ENCODE measurements around the gene DDHD1. TPM values are rescaled to one million over a fixed set of nuclear protein-coding genes. Genes with fewer than 3 reads are reported as not detected.

Gene DDHD1
- total RNA-seq, 1 donor from 2014 or later = 17.9 TPM

DNA sequence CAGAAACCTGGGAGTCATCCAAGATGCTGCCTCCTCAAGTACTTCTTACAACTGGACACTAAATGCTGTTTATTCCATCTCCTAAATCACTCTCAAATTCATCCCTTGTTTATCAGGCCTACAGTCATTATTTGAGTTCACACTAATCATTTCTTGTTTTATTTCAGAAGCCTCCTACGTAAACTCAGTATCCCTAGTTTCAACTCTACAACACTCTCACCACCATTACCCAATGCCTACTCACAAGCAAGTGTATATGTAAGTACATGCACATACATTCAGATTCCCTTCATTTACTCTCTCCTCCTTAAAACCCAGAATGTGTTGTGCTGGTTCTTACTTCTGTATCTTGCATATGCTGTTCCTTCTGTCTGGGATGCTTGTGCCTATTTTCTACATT is 43.0 kb downstream of the DDHD1 start:
- H3K27me3 Mint-ChIP-seq (ENCODE audit: low read depth) = no peaks in the 10 kb centered on the region
- peaks cover 8% of the 10 kb centered on the region for H3K9me3 Mint-ChIP-seq
- no peak overlapping the region for H3K4me3 Mint-ChIP-seq

DNA sequence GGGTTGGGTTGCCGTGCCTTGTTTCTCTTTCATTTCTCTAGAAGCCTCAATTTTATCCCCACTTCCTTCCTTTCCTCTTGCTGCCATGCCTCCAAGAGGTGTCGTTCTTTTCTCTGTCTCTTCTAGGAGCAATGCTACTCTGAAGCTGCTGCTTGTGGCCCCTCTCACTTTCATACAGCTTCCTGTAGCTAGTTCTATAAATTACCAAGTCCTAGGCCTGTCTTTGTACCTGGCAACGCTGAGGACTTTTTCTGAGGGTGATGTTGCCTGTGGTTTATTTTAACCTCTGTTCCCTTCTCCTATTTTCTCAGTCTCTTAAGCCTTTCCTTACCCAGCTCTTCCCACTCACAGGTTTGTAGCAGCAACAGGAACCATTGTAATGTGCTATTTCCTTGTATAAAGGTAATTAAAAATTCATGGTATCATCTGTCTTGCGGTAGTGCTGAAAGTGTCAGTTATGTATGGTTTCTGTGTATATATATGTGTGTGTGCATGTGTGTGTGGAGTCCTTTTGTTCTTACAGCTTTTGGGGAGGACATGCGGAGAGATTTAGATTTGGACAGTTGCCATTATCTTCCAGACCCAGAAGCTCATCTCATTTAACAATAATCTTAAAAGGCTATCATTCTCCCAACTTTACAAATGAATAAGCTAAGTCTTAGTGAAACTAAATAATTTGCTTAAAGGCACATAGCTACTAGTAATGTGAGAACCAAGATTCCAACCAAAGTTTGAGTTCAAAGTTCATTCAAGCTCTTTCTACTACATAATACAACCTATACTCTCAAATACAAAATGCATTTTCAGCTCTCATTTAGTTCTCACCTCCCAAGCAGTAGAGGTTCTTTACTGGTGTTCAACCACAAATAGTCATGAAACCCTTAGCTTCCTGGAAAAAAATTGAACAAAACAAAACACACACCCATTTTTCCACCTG is 43.8 kb downstream of the DDHD1 start:
- Mint-ChIP-seq H3K27me3 (ENCODE audit: low read depth) (no peaks in the 10 kb centered on the region), H3K27ac (ENCODE audit: unreplicated experiment) (no peak overlapping the region), H3K4me3 (no peak overlapping the region), H3K9me3 (peaks cover 6% of the 10 kb centered on the region), H3K36me3 (ENCODE audit: low read depth) (peaks cover 8% of the 10 kb centered on the region), H3K4me1 (no peaks in the 10 kb centered on the region)
- no peak for DNase-seq (ENCODE audit: low read depth, low spot score)
- TF ChIP-seq, protein P1, sequence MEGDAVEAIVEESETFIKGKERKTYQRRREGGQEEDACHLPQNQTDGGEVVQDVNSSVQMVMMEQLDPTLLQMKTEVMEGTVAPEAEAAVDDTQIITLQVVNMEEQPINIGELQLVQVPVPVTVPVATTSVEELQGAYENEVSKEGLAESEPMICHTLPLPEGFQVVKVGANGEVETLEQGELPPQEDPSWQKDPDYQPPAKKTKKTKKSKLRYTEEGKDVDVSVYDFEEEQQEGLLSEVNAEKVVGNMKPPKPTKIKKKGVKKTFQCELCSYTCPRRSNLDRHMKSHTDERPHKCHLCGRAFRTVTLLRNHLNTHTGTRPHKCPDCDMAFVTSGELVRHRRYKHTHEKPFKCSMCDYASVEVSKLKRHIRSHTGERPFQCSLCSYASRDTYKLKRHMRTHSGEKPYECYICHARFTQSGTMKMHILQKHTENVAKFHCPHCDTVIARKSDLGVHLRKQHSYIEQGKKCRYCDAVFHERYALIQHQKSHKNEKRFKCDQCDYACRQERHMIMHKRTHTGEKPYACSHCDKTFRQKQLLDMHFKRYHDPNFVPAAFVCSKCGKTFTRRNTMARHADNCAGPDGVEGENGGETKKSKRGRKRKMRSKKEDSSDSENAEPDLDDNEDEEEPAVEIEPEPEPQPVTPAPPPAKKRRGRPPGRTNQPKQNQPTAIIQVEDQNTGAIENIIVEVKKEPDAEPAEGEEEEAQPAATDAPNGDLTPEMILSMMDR (conservative IDR thresholded peaks at IDR 0.05) = no peak

More for the DNA sequence above, 43.0 kb downstream of the DDHD1 start:
- no peak for DNase-seq (ENCODE audit: low read depth, low spot score)
- H3K27ac Mint-ChIP-seq (ENCODE audit: unreplicated experiment) = no peak overlapping the region
- peaks cover 11% of the 10 kb centered on the region for H3K36me3 Mint-ChIP-seq (ENCODE audit: low read depth)
- TF ChIP-seq, protein P1 (conservative IDR thresholded peaks at IDR 0.05) = no peak
- no peaks in the 10 kb centered on the region for H3K4me1 Mint-ChIP-seq

DNA sequence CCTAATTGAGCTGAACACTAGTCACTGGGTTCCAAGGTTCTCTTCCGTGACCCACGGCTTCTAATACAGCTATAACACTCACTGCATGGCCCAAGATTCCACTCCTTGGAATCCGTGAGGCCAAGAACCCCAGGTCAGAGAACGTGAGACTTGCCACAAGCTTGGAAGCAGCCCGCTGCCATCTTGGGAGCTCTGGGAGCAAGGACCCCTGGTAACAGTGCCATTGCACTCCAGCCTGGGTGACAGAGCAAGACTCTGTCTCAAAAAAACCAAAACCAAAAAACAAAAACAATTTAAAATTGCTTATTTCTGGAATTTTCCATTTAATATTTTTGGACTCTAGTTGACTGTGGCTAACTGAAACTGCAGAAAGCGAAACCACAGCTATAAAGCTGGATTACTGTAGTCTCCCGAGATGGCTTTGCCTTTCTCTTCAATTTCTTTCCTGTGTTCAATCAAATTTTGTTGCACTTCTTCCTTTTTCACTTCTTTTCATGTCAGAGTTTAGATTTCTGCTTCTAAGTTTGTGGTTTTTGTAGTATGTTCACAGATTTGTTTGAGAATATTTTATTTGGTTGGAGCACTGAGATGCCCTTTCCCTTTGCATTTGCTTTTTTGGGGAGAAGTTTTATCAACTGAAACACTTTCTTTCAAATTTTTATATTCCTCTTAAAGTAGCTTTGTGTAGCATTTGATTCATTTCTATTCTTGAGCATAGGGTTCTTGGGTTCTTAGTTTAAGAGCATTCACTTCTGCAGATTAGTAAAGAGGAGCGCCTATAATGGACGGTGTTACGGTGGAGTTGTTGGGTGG is 44.6 kb downstream of the DDHD1 start:
- Mint-ChIP-seq H3K9me3 (peaks cover 6% of the 10 kb centered on the region), H3K27ac (ENCODE audit: unreplicated experiment) (no peak overlapping the region), H3K4me3 (no peak overlapping the region), H3K36me3 (ENCODE audit: low read depth) (peaks cover 8% of the 10 kb centered on the region), H3K4me1 (no peaks in the 10 kb centered on the region), H3K27me3 (ENCODE audit: low read depth) (no peaks in the 10 kb centered on the region)
- no peak for DNase-seq (ENCODE audit: low read depth, low spot score)
- TF ChIP-seq, protein P1 (conservative IDR thresholded peaks at IDR 0.05) = no peak

DNA sequence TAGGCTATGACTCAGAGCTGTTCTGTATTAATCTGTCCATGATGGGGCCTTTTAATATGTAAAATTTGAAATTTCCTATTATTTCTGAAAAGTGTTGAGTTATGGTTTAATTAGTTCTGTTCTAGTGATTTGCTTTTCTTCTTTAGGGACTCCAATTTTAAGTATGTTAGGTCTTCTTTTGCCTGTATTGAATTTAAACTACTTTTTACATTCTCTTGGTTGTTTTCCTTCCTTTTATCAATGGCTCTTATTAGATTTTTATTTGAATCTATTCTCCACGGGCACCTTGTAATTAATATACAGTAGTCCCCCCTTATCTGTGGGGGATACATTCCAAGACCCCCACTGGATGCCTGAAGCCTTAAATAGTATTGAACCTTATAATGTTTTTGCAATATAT is 46.4 kb downstream of the DDHD1 start:
- no peak overlapping the region for H3K4me3 Mint-ChIP-seq
- H3K27me3 Mint-ChIP-seq (ENCODE audit: low read depth) = no peaks in the 10 kb centered on the region
- no peak for DNase-seq (ENCODE audit: low read depth, low spot score)
- H3K27ac Mint-ChIP-seq (ENCODE audit: unreplicated experiment) = no peak overlapping the region
- H3K4me1 Mint-ChIP-seq = no peaks in the 10 kb centered on the region
- TF ChIP-seq, protein P1 (conservative IDR thresholded peaks at IDR 0.05) = no peak
- H3K36me3 Mint-ChIP-seq (ENCODE audit: low read depth) = peaks cover 10% of the 10 kb centered on the region
- H3K9me3 Mint-ChIP-seq = peaks cover 6% of the 10 kb centered on the region

DNA sequence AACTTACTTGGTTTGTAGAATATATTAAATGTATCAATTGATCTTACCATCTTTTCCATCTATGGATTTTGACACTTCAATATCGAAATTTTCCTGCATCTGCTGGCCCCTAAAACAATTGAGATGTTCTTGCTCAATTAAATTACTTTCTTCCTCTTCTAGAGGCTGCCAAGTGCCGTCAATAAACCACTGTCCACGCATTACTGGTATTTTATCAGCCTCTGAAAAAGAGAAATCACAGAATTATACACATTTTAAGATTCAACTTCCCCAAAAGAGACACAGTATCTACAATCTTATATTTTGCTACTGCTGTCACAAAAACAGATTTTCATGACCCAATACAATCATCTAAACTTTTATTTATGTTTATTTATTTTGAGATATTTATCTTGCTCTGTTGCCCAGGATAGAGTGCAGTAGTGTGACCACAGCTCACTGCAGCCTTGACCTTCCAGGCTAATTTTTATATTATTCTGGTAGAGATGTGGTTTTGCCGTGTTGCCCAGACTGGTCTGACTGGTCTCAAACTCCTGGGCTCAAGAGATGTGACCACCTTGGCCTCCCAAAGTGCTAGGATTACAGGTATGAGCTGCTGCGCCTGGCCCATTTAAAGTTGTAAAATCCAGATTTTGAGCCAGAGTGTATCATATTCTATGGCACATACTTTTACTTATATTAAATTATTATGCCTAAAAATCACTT is 49.3 kb downstream of the DDHD1 start:
- Mint-ChIP-seq H3K4me1 (no peaks in the 10 kb centered on the region), H3K27ac (ENCODE audit: unreplicated experiment) (no peak overlapping the region), H3K36me3 (ENCODE audit: low read depth) (peaks cover 9% of the 10 kb centered on the region), H3K4me3 (no peak overlapping the region), H3K9me3 (peaks cover 6% of the 10 kb centered on the region), H3K27me3 (ENCODE audit: low read depth) (no peaks in the 10 kb centered on the region)
- TF ChIP-seq, protein P1 (conservative IDR thresholded peaks at IDR 0.05) = no peak
- no peak for DNase-seq (ENCODE audit: low read depth, low spot score)

Measured in neural crest cell (in vitro differentiated cells).